Panc1 (cell line): ENCODE measurements around the gene FEM1B. TPM values are rescaled to one million over a fixed set of nuclear protein-coding genes. Genes with fewer than 3 reads are reported as not detected.

ENCODE experiments used
- ATAC-seq: fragments of 200-7000 bp; cut with Tn5 transposase; 2 replicates; pipeline ENCODE4 v1.9.1; 2020; ENCODE audit warnings: mild to moderate bottlenecking, moderate library complexity
- BruUV-seq: library from RNA; stranded (reverse); fragments of 400-500 nt; replicated peaks from 2 replicates; lab custom pipeline; 2021; lab: Mats Ljungman, UMichigan
- CTCF ChIA-PET: fragments of 300-600 bp; sonication (Branson Sonifier 250); formaldehyde crosslinking; loops from one replicate; lab custom pipeline; 2022; ENCODE audit warnings: antibody characterized with exemption; lab: Charles Lee
- POLR2A ChIA-PET: fragments of 300-600 bp; sonication (Branson Sonifier 250); formaldehyde crosslinking; loops from one replicate; lab custom pipeline; 2022; ENCODE audit warnings: antibody characterized with exemption; lab: Charles Lee
- DNase-seq: peaks from one replicate; pipeline ENCODE4 v3.0.0-alpha.2; 2010; ENCODE audit warnings: low read depth, low spot score
- H3K27ac ChIP-seq: 2 replicates; pipeline ENCODE4 v1.5.1; 2011; ENCODE audit warnings: mild to moderate bottlenecking, low read length, inconsistent platforms
- H3K27me3 ChIP-seq: fragments of 200-500 bp; sonication (Bioruptor generic); 2 replicates; pipeline ENCODE4 v1.6.0; 2014; ENCODE audit warnings: low read length, inconsistent platforms; ENCODE audit not compliant: control insufficient read depth, insufficient read depth
- H3K36me3 ChIP-seq: fragments of 200-500 bp; sonication (Bioruptor generic); 2 replicates; pipeline ENCODE4 v1.5.1; 2014; ENCODE audit warnings: inconsistent platforms, mild to moderate bottlenecking, low read length, moderate library complexity; ENCODE audit not compliant: control insufficient read depth, insufficient read depth
- H3K4me1 ChIP-seq: 2 replicates; pipeline ENCODE4 v1.5.1; 2011; ENCODE audit warnings: inconsistent platforms, mild to moderate bottlenecking, low read length, moderate library complexity; ENCODE audit not compliant: control insufficient read depth, insufficient read depth
- H3K4me3 ChIP-seq, 2 experiments: 2 replicates each; pipeline ENCODE4 v1.5.1; 2011 to 2012; ENCODE audit warnings: low read depth in 2 of 2, low read length in 2 of 2, mild to moderate bottlenecking in 2 of 2, inconsistent platforms in 1 of 2, moderate library complexity in 1 of 2
- H3K9me3 ChIP-seq: fragments of 200-500 bp; sonication (Bioruptor generic); 2 replicates; pipeline ENCODE4 v1.5.1; 2014; ENCODE audit warnings: low read depth, mild to moderate bottlenecking, inconsistent platforms, low read length, moderate library complexity; ENCODE audit not compliant: control insufficient read depth, insufficient read depth
- POLR2AphosphoS5 ChIP-seq: IDR thresholded peaks from 2 replicates; pipeline ENCODE4 v1.6.1; 2012; ENCODE audit warnings: mild to moderate bottlenecking, low read depth, low read length, moderate library complexity
- REST ChIP-seq, 2 experiments: IDR thresholded peaks; 2 replicates each; pipeline ENCODE4 v1.6.1; 2011 to 2012; ENCODE audit warnings: low read depth in 2 of 2, control low read depth in 1 of 2, low read length in 1 of 2, mild to moderate bottlenecking in 1 of 2, moderate library complexity in 1 of 2; ENCODE audit not compliant: insufficient read depth in 1 of 2
- SIN3A ChIP-seq: IDR thresholded peaks from 2 replicates; pipeline ENCODE4 v1.6.1; 2012; ENCODE audit warnings: low read depth, mild to moderate bottlenecking, low read length, moderate library complexity, borderline replicate concordance; ENCODE audit not compliant: insufficient read depth
- TCF7L2 ChIP-seq: IDR thresholded peaks from 2 replicates; pipeline ENCODE4 v1.6.1; 2011; ENCODE audit warnings: mild to moderate bottlenecking, low read depth, low read length, inconsistent platforms
- in situ Hi-C: cut with HindIII; loops from 2 replicates; pipeline ENCODE4 v1.10.0; 2016; ENCODE audit warnings: low sequenced_read_pairs, low pct_unique_long_range_greater_than_20kb
- intact Hi-C: fragments of 100-400 bp; cut with micrococcal nuclease; formaldehyde crosslinking; loops from one replicate; pipeline ENCODE4 v1.10.0; 2022; ENCODE audit not compliant: unreplicated experiment
- total RNA-seq: library from RNA; stranded (reverse); gene quantifications from one replicate; pipeline ENCODE4 v1.2.1, GENCODE V29; 2021; ENCODE audit not compliant: unreplicated experiment
- TF ChIP-seq, protein P1 (sequence below): fragments of 450-650 bp; IDR thresholded peaks from 2 replicates; pipeline ENCODE4 v1.5.1; 2017; ENCODE audit warnings: mild to moderate bottlenecking

Gene FEM1B
- total RNA-seq, 1 experiment from 2014 or later, result 34.8 TPM

DNA sequence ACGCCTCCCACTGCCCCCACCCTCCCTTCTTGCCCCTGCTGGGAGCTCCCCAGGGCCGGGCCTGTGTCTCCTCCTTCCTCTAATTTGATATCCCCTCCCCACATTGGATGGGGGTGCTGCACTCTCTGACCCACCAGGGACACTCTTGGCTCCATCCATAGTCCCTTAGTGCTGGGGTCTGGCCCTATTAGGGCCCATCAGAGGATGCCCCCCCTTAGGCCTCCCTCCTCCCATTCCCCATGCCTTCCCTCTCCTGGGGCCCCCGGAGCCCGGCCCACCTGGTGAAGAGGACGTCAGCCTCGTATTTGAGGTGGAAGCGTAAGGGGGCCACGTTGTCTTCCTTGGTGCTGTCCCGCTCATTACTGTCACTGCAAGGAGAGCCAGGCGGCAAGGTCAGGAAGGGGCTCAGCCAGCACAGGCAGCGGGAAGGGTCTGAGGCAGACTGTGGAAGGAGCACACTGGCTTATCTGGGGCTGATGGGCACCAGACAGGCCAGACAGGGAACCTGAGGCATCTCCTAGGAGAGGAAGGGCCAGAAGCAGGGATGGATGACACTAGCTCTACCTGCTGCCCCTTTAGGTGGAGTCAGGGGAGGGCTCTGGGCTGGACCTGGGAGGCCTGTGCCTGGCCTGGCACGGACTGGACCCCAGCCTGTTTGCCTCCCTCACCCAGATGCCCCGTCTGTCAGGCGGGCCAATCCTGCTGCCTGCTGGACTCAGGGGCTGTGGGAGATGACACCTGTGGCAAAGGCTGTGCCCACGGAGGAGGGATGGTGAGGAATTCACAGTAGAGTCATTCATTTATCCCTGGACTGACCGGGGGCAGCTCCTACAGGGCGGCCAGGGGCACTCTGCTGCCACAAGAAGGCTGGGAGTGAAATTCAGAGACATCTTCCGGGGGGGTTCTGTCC, 36.2 kb downstream of the FEM1B start:
- ChIA-PET CTCF (no interaction called here), POLR2A (no interaction called here)
- Histone ChIP-seq H3K4me3 (no peak overlapping the region), H3K27me3 (no peaks in the 10 kb centered on the region), H3K9me3 (no peaks in the 10 kb centered on the region), H3K27ac (no peak overlapping the region), H3K4me1 (no peaks in the 10 kb centered on the region), H3K36me3 (no peaks in the 10 kb centered on the region)
- intact Hi-C loops, result no loop called here
- DNase-seq, result no peak
- in situ Hi-C loops, result no loop called here
- no peak for TF ChIP-seq REST (IDR thresholded peaks at IDR 0.05; ENCODE audit: insufficient read depth in 1 of 2, low read depth in 2 of 2, low read length in 1 of 2)
- TF ChIP-seq POLR2AphosphoS5, result no peak
- TF ChIP-seq, protein P1, sequence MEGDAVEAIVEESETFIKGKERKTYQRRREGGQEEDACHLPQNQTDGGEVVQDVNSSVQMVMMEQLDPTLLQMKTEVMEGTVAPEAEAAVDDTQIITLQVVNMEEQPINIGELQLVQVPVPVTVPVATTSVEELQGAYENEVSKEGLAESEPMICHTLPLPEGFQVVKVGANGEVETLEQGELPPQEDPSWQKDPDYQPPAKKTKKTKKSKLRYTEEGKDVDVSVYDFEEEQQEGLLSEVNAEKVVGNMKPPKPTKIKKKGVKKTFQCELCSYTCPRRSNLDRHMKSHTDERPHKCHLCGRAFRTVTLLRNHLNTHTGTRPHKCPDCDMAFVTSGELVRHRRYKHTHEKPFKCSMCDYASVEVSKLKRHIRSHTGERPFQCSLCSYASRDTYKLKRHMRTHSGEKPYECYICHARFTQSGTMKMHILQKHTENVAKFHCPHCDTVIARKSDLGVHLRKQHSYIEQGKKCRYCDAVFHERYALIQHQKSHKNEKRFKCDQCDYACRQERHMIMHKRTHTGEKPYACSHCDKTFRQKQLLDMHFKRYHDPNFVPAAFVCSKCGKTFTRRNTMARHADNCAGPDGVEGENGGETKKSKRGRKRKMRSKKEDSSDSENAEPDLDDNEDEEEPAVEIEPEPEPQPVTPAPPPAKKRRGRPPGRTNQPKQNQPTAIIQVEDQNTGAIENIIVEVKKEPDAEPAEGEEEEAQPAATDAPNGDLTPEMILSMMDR, result no peak
- TF ChIP-seq TCF7L2, result no peak
- TF ChIP-seq SIN3A, result no peak
- no peak for ATAC-seq
- BruUV-seq, result no TSS peak

DNA sequence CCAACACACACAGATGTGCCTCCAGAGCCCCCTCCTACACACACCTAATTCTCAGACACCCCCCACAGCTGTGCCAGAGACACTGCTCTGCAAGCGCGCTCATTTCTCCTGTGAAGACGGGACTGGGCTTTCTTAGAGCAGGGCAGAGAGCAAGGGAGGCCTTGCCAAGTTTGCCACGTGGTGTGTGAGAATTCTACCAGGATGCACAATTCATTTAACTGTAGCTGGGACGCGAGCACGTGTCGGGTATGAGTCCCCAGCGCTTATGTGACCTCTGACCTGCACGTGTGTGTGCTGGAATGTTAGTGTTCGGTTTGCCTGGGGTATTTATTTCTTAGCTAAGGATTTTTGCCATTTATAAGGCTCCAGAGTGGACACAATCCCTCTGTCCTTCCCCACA, 37.0 kb downstream of the FEM1B start:
- no peaks in the 10 kb centered on the region for H3K27me3 ChIP-seq
- intact Hi-C loops, result no loop called here
- DNase-seq (no peak), ATAC-seq (no peak)
- in situ Hi-C loops, result no loop called here
- POLR2A ChIA-PET, result no interaction called here
- TF ChIP-seq SIN3A, result no peak
- no TSS peak for BruUV-seq
- H3K9me3 ChIP-seq, result no peaks in the 10 kb centered on the region
- H3K4me1 ChIP-seq, result no peaks in the 10 kb centered on the region
- H3K27ac ChIP-seq, result no peak overlapping the region
- no peak overlapping the region for H3K4me3 ChIP-seq
- no peaks in the 10 kb centered on the region for H3K36me3 ChIP-seq
- CTCF ChIA-PET, result no interaction called here

GRCh38 chr15:68315035-68315434, 37.5 kb downstream of the FEM1B start:
- intact Hi-C loops, result no loop called here

More at GRCh38 chr15:68315035-68315434, 37.5 kb downstream of the FEM1B start:
- no peak overlapping the region for H3K27ac ChIP-seq
- no peak overlapping the region for H3K4me3 ChIP-seq
- ATAC-seq (no peak), DNase-seq (no peak)
- no peak for TF ChIP-seq REST (IDR thresholded peaks at IDR 0.05; ENCODE audit: insufficient read depth in 1 of 2, low read depth in 2 of 2, low read length in 1 of 2)
- no peak for TF ChIP-seq SIN3A
- no peak for TF ChIP-seq POLR2AphosphoS5
- TF ChIP-seq, protein P1, result no peak
- no peak for TF ChIP-seq TCF7L2
- POLR2A ChIA-PET, result no interaction called here
- no peaks in the 10 kb centered on the region for H3K36me3 ChIP-seq
- no peaks in the 10 kb centered on the region for H3K27me3 ChIP-seq
- no peaks in the 10 kb centered on the region for H3K4me1 ChIP-seq
- no peaks in the 10 kb centered on the region for H3K9me3 ChIP-seq
- in situ Hi-C loops, result no loop called here
- BruUV-seq, result no TSS peak
- CTCF ChIA-PET, result interaction anchor here (1.0 kb wide), 1 partner anchor 8 kb away, joined by 4 read pairs; no protein-coding TSS in a partner anchor
